K562 (cell line): ENCODE measurements around the gene DPEP2. TPM values are rescaled to one million over a fixed set of nuclear protein-coding genes. Genes with fewer than 3 reads are reported as not detected.

ENCODE experiments used
- DEAF1 ChIP-seq: fragments of 450-650 bp; formaldehyde crosslinking; IDR thresholded peaks from 2 replicates; pipeline ENCODE4 v1.4.0; 2020; ENCODE audit warnings: mild to moderate bottlenecking, moderate library complexity
- ELK1 ChIP-seq: sonication (generic); formaldehyde crosslinking; IDR thresholded peaks from 2 replicates; pipeline ENCODE4 v1.8.1; 2022; ENCODE audit warnings: missing genetic modification reagents
- ESRRB ChIP-seq: fragments of 250-450 bp; sonication (Bioruptor Pico); IDR thresholded peaks from 2 replicates; pipeline ENCODE4 v1.5.0; 2020; ENCODE audit warnings: mild to moderate bottlenecking, moderate library complexity, borderline replicate concordance
- RAD51 ChIP-seq: fragments of 450-650 bp; IDR thresholded peaks from 2 replicates; pipeline ENCODE4 v1.7.1; 2016; ENCODE audit warnings: low read depth, mild to moderate bottlenecking, borderline replicate concordance
- TAF9B ChIP-seq: fragments of 450-650 bp; IDR thresholded peaks from 2 replicates; pipeline ENCODE4 v1.6.1; 2018; ENCODE audit warnings: mild to moderate bottlenecking; ENCODE audit not compliant: partially characterized antibody
- VEZF1 ChIP-seq: fragments of 200-800 bp; sonication (Bioruptor generic); IDR thresholded peaks from 2 replicates; pipeline ENCODE4 v1.6.1; 2017; ENCODE audit warnings: missing genetic modification characterization, missing compliant biosample characterization
- ZKSCAN8 ChIP-seq: fragments of 200-800 bp; sonication (Bioruptor generic); IDR thresholded peaks from 2 replicates; pipeline ENCODE4 v1.6.1; 2016; ENCODE audit warnings: missing genetic modification characterization, missing compliant biosample characterization
- ZNF398 ChIP-seq: fragments of 250-450 bp; sonication (Bioruptor Pico); IDR thresholded peaks from 2 replicates; pipeline ENCODE4 v1.8.0; 2021; ENCODE audit warnings: moderate library complexity, mild to moderate bottlenecking, inconsistent platforms
- ZNF583 ChIP-seq: fragments of 250-450 bp; sonication (Bioruptor Pico); IDR thresholded peaks from 2 replicates; pipeline ENCODE4 v1.4.0; 2020
- ZNF584 ChIP-seq: fragments of 200-800 bp; sonication (Bioruptor generic); IDR thresholded peaks from 2 replicates; pipeline ENCODE4 v1.6.1; 2016; ENCODE audit warnings: low read depth, mild to moderate bottlenecking, missing genetic modification characterization, missing compliant biosample characterization
- polyA plus RNA-seq, 8 experiments: library from polyadenylated mRNA; depleted of rRNA in 4 of 8; stranded (reverse) in 5 of 8; unstranded in 3 of 8; fragments of >200 nt; fragmentation: Nextera tagmentation in 2 of 8; fragmentation: Illumina TruSeq in 1 of 8; extraction: Ambion mirVana in 2 of 8; extraction: Trizol in 1 of 8; gene quantifications; 2 replicates each; pipeline versions ENCODE4 v1.2.1 to v1.2.3, GENCODE V29; 2011 to 2014; ENCODE audit warnings: inconsistent platforms in 1 of 8, missing spikeins in 1 of 8
- total RNA-seq, 7 experiments: library from RNA; depleted of rRNA in 6 of 7; stranded (reverse); fragments of >200 nt in 6 of 7; fragmentation: Illumina TruSeq in 2 of 7; extraction: Trizol in 2 of 7; gene quantifications; 2 replicates each; pipeline versions ENCODE4 v1.2.1 to v1.2.3, GENCODE V29; 2011 to 2021; ENCODE audit warnings: low replicate concordance in 1 of 7

DPEP2 gene
- total and polyA plus RNA-seq, 9 of the 15 experiments (the other 6 are each of a cell fraction or from before 2014, with no cell fraction given), result 0.14 to 1.2 (median 0.38) TPM

GRCh38 chr16:67993207-67994039, 5.9 kb downstream of the DPEP2 start (continued):
- TF ChIP-seq DEAF1 (CRISPR knock-in tag) (peak; percentile 66), ESRRB (CRISPR knock-in tag) (0 out of 2 replicates have a peak, but pooled peaks have one; percentile 61), ELK1 (CRISPR knock-in tag) (no peak), VEZF1 (CRISPR knock-in tag) (peak; percentile 75), ZKSCAN8 (CRISPR knock-in tag) (no peak), RAD51 (no peak; the same call in 1 of the 2 replicates), ZNF584 (no peak), ZNF398 (CRISPR knock-in tag) (no peak), ZNF583 (CRISPR knock-in tag) (peak; percentile 86), TAF9B (no peak)
